MM.1S (cell line): ENCODE measurements around the gene CTNNA1.

Experiments used
- DNase-seq: peaks from one replicate; pipeline ENCODE4 v3.0.0-alpha.2; 2015
- H2AFZ ChIP-seq: fragments of 300-600 bp; sonication (generic); 2 replicates; pipeline ENCODE4 v1.6.0; 2016; ENCODE audit warnings: antibody characterized with exemption, low read length
- H3F3A ChIP-seq: fragments of 300-600 bp; sonication (generic); 2 replicates; pipeline ENCODE4 v1.6.1; 2016; ENCODE audit warnings: mild to moderate bottlenecking, antibody characterized with exemption, low read length, moderate library complexity, mixed read lengths; ENCODE audit not compliant: insufficient read depth
- H3K27ac ChIP-seq: fragments of 300-600 bp; sonication (generic); 2 replicates; pipeline ENCODE4 v1.5.1; 2016; ENCODE audit warnings: mild to moderate bottlenecking, low read length
- H3K27me3 ChIP-seq: fragments of 300-600 bp; sonication (generic); replicated peaks from 2 replicates; pipeline ENCODE4 v1.6.0; 2016; ENCODE audit warnings: low read length; ENCODE audit not compliant: insufficient read depth
- H3K36me3 ChIP-seq: fragments of 300-600 bp; sonication (generic); replicated peaks from 2 replicates; pipeline ENCODE4 v1.6.1; 2016; ENCODE audit warnings: mild to moderate bottlenecking, low read length, mixed read lengths; ENCODE audit not compliant: insufficient read depth
- H3K4me1 ChIP-seq: fragments of 300-600 bp; sonication (generic); 2 replicates; pipeline ENCODE4 v1.6.1; 2016; ENCODE audit warnings: low read length, mixed read lengths
- H3K4me2 ChIP-seq: fragments of 300-600 bp; sonication (generic); 2 replicates; pipeline ENCODE4 v1.6.0; 2016; ENCODE audit warnings: low read depth, low read length
- H3K4me3 ChIP-seq: fragments of 300-600 bp; sonication (generic); 2 replicates; pipeline ENCODE4 v1.5.1; 2016; ENCODE audit warnings: low read length, mixed read lengths
- H3K79me2 ChIP-seq: fragments of 300-600 bp; sonication (generic); 2 replicates; pipeline ENCODE4 v1.6.1; 2016; ENCODE audit warnings: mixed run types, low read length, mixed read lengths
- H3K9ac ChIP-seq: fragments of 300-600 bp; sonication (generic); 2 replicates; pipeline ENCODE4 v1.6.1; 2016; ENCODE audit warnings: low read length, mixed read lengths
- H3K9me2 ChIP-seq: fragments of 300-600 bp; sonication (generic); replicated peaks from 2 replicates; pipeline ENCODE4 v1.6.1; 2016; ENCODE audit warnings: mild to moderate bottlenecking, low read length, mixed read lengths; ENCODE audit not compliant: insufficient read depth
- H3K9me3 ChIP-seq: fragments of 300-600 bp; sonication (generic); replicated peaks from 2 replicates; pipeline ENCODE4 v1.6.1; 2016; ENCODE audit warnings: mild to moderate bottlenecking, low read length, mixed read lengths; ENCODE audit not compliant: insufficient read depth
- H4K20me1 ChIP-seq: fragments of 300-600 bp; sonication (generic); 2 replicates; pipeline ENCODE4 v1.6.1; 2016; ENCODE audit warnings: mild to moderate bottlenecking, low read length, moderate library complexity, mixed read lengths; ENCODE audit not compliant: insufficient read depth
- CTCF ChIP-seq: fragments of 300-600 bp; sonication (generic); IDR thresholded peaks from 2 replicates; pipeline ENCODE4 v1.5.1; 2016; ENCODE audit warnings: antibody characterized with exemption, low read length, mixed read lengths
- EZH2 ChIP-seq: fragments of 300-600 bp; sonication (generic); optimal IDR thresholded peaks from 2 replicates; pipeline ENCODE3; 2017; ENCODE audit warnings: low read depth, mild to moderate bottlenecking, antibody characterized with exemption, low read length, mixed read lengths
- EZH2phosphoT487 ChIP-seq: fragments of 300-600 bp; sonication (generic); IDR thresholded peaks from 2 replicates; pipeline ENCODE4 v1.6.1; 2018; ENCODE audit warnings: antibody characterized with exemption, low read length

Gene CTNNA1

GRCh38 chr5:138956801-138957200, 203.6 kb downstream of the CTNNA1 start:
- no peaks in the 10 kb centered on the region for H3K27me3 ChIP-seq
- no peaks in the 10 kb centered on the region for H3F3A ChIP-seq
- no peak overlapping the region for H2AFZ ChIP-seq
- no peaks in the 10 kb centered on the region for H3K4me1 ChIP-seq
- TF ChIP-seq EZH2phosphoT487: no peak
- TF ChIP-seq CTCF: no peak
- no peak for TF ChIP-seq EZH2
- H3K79me2 ChIP-seq: no peaks in the 10 kb centered on the region
- no peak overlapping the region for H3K9ac ChIP-seq
- no peak overlapping the region for H3K4me2 ChIP-seq
- H3K9me3 ChIP-seq: no peaks in the 10 kb centered on the region
- DNase-seq: no peak
- H4K20me1 ChIP-seq: no peaks in the 10 kb centered on the region
- H3K4me3 ChIP-seq: no peak overlapping the region
- no peaks in the 10 kb centered on the region for H3K9me2 ChIP-seq
- H3K27ac ChIP-seq: no peak overlapping the region
- no peaks in the 10 kb centered on the region for H3K36me3 ChIP-seq

GRCh38 chr5:138960145-138960692, 207.0 kb downstream of the CTNNA1 start:
- Histone ChIP-seq H3K9me2 (no peaks in the 10 kb centered on the region), H2AFZ (no peak overlapping the region), H3K79me2 (no peaks in the 10 kb centered on the region), H3F3A (no peaks in the 10 kb centered on the region), H3K36me3 (no peaks in the 10 kb centered on the region), H3K9ac (no peak overlapping the region), H3K9me3 (no peaks in the 10 kb centered on the region), H3K4me3 (no peak overlapping the region), H3K4me2 (no peak overlapping the region), H3K27ac (no peak overlapping the region), H3K4me1 (no peaks in the 10 kb centered on the region), H4K20me1 (no peaks in the 10 kb centered on the region), H3K27me3 (no peaks in the 10 kb centered on the region)
- no peak for DNase-seq
- no peak for TF ChIP-seq CTCF
- no peak for TF ChIP-seq EZH2phosphoT487
- no peak for TF ChIP-seq EZH2

GRCh38 chr5:138961221-138961620, 208.0 kb downstream of the CTNNA1 start:
- H3K36me3 ChIP-seq: no peaks in the 10 kb centered on the region
- no peaks in the 10 kb centered on the region for H4K20me1 ChIP-seq
- H3K27ac ChIP-seq: no peak overlapping the region

More at GRCh38 chr5:138961221-138961620, 208.0 kb downstream of the CTNNA1 start:
- Histone ChIP-seq H3F3A (no peaks in the 10 kb centered on the region), H3K9me2 (no peaks in the 10 kb centered on the region), H3K9ac (no peak overlapping the region), H3K79me2 (no peaks in the 10 kb centered on the region), H2AFZ (no peak overlapping the region), H3K4me1 (no peaks in the 10 kb centered on the region), H3K4me2 (no peak overlapping the region), H3K4me3 (no peak overlapping the region), H3K27me3 (no peaks in the 10 kb centered on the region), H3K9me3 (no peaks in the 10 kb centered on the region)
- no peak for DNase-seq
- TF ChIP-seq EZH2phosphoT487 (no peak), EZH2 (no peak), CTCF (no peak)
